NCI-H2171 (cell line): ENCODE measurements around the gene ADAM8.
"Not testable (repeated sequence)": the region's sequence is repeated elsewhere in the genome, so short reads cannot be mapped to it uniquely, and the experiment has no call there.

Source experiments
- DNase-seq: peaks from one replicate; lab custom pipeline; 2025; lab: John Stamatoyannopoulos, UW

The ADAM8 gene

DNA sequence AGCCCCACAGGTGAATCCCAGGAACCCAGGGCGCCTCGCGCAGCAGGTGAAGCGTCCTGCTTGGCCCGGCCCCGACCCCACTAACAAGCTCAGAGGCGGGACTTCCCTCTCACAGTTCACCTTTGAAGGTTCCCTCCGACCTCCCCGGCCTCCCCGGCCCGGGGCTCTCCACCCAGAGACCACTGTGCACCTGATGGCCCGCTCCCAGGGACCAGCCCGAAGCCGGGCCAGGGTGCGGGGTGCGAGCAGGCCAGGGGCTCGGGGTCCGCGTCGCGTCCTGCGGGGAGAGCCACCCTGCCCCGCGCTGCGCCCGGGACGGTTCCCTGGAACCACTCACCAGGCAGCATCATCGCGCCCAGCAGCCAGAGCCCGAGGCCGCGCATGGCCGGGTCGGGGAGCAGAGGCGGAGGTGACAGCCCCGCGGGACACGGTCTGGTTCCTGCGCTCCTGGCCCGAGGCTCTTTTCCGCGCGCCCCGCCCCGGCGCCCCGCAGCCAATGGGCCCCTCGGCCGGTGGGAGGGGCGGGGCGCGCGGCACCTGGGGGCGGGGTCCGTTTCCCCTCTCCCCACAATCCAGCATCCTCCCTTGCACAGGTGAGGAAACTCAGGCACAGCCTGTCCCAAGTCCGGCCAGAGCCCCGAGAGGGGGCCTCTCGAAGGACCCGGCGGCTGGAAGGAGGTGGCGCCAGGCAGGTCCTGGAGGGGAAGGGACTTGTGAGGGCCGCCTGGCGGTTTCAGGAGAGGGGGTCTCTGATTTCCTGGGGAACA is at the start of gene ADAM8:
Gene ADAM8 (minus strand): TSS at position 434 of the 767 bp plus-strand sequence. CDS start 51 bp downstream, at position 383.
- peak; percentile 11 for DNase-seq

DNA sequence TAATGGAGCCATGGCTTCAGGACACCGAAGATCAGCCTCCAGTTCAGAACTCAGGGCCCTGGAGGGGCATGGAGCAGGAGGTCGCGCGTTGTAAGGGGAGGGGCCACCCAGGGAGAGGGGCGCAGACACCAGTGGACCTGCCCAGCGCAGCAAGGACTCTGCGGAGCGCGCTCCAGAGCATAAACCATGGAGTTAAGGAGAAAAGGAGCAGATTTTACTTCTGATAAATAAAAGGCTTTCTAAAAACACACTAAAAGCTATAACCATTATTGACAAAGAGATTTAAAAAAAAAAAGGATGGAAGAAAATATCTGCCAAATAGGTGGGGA is 49.5 kb upstream of the ADAM8 start:
- no peak for DNase-seq

DNA sequence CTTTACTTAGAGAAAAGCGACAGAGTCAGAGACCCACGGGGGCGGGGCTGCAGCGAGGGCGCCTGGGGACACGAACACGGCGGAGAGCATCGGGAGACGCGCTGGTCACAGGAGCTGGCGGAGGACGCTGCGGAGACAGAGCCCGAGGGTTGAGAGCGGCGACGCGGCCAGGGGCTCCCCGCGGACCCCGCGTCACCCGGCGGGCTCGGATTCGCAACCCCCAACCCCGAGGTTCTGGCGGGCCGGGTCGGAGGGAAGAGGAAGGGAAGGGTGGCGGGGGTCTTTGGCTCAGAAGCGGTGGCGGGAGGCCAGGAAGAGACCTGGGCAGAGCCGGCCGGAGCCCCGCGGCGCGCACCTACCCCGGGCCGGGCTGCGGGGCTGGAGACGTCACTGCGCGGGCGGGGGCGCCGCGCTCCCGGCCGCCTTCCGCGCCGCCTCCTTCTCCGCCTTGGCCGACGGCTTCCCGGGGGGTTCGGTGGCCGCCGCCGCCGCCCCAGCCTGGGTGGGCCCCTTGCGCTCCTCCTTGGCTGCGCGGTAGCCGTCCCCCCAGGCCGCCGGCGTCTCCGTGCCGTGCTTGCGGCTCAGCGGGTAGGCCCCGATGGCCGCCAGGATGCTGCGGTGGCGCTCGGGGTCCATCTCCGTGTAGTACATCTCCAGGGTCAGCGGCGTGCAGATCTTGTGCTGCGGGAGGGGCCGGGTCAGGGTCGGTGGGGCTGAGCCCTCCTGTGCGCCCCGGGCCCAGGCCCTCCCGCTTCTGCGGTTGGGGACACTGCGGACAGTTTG is 49.0 kb upstream of the ADAM8 start:
- no peak for DNase-seq

DNA sequence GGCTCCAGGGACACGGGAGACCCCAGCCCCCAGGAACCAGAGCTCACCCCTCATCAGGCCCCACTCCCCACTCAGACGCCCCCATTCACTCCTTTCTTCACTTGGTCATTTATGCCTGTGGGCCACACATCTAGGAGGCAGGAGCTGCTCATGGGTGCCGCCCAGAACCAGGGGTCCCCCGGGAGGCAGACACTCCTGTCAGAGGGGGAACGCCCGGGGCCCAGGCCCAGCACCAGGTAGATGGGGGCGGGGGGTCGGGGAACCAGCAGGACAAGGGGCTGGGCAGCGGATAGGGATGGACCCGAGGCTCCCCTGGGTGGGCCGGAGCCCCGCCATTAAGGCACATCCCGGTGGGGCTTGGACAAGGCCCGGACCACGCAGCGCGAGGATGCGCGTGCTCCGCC is 48.2 kb upstream of the ADAM8 start:
- DNase-seq: no peak

DNA sequence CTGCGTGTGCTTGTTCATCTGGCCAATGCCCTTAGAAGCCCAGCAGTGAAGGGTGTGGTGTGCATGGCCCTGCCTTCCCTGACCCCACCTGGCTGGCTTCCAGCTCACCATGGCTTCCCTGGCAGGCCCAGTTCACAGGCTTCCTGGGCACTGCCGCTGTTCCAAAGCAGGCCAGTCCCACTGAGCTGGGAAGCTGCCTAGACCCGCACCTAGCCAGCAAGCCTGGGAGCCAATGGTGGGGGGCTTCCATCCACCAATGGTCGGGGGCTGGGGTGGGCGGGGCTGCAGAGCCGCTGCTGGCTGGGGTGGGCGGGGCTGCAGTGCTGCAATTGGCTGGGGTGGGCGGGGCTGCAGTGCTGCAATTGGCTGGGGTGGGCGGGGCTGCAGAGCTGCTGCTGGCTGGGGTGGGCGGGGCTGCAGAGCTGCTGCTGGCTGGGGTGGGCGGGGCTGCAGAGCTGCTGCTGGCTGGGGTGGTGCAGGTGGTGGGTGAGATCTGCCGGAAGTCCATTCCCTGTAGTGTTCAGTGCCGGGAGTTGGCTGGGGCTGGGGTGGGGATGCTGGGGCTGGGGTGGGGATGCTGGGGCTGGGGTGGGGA is 47.6 kb upstream of the ADAM8 start:
- DNase-seq: peak; percentile 24

DNA sequence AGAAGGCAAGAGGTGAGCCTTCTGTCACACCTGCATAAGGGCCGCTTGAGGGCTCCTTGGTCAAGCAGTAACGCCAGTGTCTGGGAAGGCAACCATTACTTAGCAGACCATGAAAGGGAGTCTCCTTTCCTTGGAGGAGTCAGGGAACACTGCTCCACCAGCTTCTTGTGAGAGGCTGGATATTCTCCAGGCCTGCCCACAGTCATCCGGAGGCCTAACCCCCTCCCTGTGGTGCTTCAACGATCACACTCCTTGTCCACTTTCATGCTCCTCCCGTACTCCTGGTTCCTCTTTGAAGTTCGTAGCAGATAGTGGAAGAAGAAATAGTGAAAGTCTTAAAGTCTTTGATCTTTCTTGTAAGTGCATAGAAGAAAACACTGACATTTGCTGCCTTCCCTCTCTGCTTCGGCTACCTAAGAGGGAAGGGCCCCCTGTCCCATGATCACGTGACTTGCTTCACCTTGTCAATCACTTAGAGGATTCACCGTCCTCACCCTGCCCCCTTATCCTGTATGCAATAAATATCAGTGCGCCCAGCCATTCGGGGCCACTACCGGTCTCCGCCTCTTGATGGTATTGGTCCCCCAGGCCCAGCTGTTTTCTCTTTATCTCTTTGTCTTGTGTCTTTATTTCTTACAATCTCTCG is 45.5 kb upstream of the ADAM8 start:
- not testable (repeated sequence) for DNase-seq

DNA sequence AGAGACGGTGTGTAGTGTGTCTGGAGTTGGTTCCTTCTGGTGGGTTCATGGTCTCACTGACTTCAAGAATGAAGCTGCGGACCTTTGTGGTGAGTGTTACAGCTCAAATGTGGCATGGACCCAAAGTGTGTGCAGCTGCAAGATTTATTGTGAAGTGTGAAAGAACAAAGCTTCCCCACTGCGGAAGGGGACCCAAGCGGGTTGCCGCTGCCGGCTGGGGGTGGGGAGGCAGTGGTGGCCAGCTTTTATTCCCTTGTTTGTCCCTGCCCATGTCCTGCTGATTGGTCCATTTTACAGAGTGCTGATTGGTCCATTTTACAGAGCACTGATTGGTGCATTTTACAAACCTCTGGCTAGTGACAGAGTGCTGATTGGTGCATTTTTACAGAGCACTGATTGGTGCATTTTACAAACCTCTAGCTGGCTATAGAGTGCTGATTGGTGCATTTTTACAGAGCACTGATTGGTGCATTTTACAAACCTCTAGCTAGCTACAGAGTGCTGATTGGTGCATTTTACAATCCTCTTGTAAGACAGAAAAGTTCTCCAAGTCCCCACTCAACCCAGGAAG is 44.3 kb upstream of the ADAM8 start:
- DNase-seq: not testable (repeated sequence)

DNA sequence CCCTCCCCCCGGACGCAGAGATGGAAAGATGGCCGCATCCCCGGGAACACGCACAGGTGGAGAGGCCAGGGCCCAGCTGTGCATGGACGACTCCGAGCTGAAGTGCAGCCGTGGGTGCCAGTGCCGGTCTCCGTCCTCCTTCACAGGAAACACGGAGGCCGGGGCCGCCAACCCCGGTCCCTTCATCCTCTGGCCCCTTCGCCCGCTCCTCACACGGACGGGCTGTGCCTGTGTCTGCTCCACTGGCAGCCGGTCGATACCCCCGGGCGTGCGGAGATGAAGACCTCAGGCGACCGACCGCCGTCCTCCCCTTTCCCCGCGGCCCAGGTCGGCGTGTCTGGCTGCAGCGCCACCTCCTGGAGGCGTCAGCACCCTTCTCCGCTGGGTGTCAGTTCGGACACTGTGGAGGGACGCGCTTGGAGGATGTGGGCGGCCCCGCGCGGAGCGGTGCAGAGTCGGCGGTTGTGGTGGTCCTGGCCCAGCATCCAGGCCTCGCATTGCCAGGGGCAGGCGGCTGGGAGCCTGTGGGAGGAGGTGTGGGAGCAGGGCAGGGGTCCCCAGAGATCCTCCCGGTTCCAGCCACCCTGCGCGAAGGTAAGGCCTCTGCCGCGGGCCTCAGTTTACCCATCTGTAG is 41.9 kb upstream of the ADAM8 start:
- peak; percentile 31 for DNase-seq

DNA sequence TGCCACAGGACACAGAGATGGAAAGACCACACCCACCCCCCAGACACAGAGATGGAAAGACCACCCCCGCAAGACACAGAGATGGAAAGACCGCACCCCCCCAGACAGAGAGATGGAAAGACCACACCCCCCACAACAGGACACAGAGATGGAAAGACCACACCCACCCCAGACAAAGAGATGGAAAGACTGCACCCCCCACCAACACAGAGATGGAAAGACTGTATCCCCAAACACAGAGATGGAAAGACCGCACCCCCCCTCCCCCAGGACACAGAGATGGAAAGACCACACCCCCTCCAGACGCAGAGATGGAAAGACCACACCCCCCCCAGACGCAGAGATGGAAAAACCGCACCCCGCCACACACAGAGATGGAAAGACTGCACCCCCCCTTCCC is 40.1 kb upstream of the ADAM8 start:
- no peak for DNase-seq

DNA sequence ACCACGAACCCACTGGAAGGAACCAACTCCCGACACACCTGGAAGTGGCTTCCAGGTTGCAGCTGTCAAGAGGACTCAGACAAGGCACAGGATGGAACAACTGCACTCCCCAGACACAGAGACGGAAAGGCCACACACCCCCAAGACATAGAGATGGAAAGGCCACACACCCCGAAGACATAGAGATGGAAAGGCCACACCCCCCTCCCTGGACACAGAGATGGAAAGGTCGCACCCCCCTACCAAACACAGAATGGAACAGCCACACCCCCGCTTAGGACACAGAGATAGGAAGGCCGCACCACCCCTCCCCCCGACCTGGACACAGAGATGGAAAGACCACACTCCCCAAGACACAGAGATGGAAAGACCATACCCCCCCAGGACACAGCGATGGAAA is 39.6 kb upstream of the ADAM8 start:
- DNase-seq: no peak

DNA sequence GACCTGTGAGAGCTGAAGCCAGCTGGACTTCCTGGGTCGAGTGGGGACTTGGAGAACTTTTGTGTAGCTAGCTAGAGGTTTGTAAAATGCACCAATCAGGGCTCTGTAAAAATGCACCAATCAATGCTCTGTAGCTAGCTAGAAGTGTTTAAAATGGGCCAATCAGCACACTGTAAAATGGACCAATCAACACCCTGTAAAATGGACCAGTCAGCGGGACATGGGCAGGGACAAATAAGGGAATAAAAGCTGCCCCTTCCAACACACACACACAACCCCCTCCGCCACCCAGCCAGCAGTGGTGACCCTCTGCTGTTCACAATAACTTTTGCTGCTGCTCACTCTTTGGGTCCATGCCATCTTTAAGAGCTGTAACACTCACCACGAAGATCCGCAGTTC is 39.2 kb upstream of the ADAM8 start:
- DNase-seq: no peak

DNA sequence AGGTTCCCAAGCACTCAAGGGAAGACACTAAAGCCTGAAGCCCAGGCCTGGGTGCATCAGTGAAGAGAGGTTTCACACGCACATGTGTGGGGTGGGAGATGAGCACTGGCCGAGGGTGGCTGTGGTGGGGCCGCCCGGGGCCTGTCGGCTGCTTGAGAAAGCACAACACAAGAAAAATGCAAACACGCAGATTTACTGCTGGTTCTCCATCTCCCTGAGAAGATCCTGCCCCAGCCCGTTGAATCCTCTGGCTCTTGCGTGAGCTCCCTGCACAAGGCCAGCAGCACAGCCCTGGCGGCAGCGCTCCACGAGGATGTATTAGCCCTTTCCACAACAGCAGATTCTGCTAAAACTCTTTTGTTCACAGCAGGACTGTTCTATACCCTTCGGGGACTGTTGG is 38.2 kb upstream of the ADAM8 start:
- DNase-seq: no peak

DNA sequence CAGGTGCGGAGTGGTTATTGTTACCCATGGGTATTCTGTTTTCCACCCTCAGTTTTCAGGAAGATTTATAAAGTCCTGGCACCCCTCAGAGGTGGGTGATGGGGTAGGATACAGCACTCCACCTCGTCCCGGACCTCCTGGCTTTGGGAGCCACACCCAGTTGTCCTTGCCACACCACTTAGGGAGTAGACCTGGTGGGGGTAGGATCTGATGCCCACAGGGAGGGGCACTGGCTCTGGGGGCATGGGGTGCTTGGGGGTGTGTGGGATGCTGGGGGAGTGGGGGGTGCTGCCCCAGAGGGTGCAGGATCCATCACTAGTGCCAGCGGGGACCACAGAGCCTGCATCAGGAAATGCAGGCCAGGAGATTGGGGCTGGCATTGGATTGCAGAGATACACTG is 36.5 kb upstream of the ADAM8 start:
- DNase-seq: no peak

DNA sequence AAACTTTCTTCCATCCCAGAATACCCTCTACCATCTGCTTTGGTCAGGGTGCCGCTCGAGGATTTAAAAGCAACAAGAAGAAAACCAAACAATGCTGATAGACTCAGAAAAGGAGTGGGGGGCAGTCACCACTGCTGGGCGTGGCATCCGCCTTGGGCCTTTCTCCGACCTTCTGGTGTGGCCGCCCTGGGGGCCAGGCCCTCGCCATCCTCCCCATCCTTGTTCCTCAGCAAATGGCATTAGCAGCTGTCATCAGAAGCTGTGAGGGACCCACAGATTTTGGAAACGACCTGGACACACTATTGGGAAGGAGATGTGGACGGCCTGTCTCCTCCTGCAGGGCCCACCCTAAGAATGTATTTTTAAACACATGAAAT is 36.1 kb upstream of the ADAM8 start:
- DNase-seq: no peak

DNA sequence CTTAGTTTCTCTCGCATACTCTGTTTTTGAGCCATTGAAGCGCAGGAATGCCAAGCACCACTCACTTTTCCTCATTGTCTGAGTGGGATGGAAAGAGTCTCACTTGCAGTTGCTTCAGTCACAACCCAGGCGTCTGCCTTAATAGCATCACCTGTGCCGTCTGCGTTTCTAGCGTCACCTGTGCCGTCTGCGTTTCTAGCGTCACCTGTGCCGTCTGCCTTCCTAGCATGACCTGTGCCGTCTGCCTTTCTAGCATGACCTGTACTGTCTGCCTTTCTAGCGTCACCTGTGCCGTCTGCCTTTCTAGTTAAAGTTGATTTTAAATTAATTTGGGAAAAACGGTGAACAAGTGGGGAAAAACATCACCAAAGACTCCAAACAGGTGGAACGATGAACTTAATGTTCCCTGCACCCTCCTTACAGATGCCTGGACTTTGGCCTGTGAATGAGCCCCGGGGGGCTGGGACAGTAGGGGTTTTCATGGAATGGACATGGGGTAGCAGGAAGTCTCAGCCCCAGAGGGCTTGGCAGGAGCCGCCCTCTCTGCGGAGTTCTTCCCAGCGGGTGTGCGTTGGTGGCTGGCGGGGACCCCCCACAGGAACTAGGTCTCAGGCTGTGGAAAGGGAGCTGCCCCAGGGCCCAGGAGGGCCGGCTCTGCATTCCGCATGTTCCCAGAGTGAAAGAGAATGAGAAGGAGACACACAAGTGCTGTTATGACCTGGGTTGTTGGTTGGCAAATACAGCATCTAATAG is 35.5 kb upstream of the ADAM8 start:
- DNase-seq: no peak

DNA sequence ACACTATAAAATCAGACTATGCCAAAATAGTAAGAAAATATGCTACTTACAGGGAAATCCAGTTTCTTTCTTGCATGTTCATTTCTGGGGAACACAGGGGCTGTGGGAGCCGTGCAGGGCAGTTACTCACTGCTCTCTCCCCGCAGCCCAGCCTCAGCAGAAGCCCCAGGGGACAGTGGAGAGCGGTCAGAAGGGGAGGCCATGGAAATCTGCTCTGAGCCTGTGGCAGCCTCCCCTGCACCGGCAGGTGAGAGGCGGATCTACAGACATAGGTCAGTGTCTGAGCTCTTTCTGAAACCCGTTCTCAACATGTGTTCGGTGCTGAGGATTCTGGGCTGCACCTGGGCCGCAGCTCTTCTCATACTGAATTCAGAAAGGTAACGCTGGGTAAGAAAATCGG is 34.9 kb upstream of the ADAM8 start:
- DNase-seq: no peak

DNA sequence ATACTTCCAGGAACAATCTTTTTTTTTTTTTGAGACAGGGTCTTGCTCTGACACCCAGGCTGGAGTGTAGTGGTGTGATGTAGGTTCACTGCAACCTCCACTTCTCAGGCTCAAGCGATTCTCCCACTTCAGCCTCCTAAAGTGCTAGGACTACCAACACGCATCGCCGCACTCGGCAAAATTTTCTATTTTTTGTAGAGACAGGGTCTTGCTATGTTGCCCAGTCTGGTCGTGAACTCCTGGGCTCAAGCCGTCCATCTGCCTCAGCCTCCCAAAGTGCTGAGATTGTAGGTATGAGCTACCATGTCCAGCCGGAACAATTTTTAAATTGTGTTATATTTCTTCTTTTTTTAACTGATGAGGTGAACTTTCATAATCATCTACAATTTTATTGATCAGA is 34.1 kb upstream of the ADAM8 start:
- DNase-seq: no peak

DNA sequence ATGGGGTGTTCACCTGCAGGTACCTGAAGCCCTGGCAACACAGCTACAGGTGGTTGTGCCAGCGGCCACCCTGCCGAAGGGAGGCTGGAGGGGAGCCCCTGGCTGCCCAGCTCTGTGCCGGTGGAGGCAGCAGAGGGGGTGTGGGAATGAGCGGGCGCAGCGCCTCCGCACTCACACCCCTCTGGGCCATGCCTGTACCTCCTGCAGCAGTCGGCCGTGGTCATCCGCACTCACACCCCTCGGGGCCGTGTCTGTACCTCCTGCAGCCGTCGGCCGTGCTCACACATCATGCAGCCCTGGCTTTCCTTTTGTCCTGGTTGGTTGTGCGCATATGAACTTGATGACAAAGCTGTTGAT is 33.7 kb upstream of the ADAM8 start:
- no peak for DNase-seq

DNA sequence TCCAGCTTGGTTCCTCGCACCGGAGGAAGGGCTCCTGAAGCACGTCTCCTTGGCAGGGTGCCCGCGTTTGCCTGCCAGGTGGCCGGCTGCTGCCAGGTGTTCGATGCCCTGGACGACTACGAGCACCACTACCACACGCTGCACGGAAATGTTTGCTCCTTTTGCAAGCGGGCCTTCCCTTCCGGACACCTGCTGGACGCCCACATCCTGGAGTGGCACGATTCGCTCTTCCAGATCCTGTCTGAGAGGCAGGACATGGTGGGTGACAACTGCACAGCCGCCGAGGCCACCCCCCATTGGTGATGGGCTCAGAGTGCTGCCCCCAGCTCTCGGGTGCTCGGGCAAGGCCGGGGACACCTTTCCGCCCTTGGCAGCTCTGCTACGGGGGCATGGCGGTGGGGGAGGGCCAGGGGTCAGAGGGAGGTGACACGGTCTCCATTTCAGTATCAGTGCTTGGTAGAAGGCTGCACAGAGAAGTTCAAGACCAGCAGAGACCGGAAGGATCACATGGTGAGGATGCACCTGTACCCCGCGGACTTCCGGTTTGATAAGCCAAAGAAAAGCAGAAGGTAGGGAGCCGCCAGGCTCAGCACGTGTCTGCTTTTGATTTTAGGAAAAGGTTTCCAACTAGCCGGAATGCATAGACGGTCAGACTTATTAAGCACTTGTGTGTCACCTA is 33.2 kb upstream of the ADAM8 start:
- no peak for DNase-seq

DNA sequence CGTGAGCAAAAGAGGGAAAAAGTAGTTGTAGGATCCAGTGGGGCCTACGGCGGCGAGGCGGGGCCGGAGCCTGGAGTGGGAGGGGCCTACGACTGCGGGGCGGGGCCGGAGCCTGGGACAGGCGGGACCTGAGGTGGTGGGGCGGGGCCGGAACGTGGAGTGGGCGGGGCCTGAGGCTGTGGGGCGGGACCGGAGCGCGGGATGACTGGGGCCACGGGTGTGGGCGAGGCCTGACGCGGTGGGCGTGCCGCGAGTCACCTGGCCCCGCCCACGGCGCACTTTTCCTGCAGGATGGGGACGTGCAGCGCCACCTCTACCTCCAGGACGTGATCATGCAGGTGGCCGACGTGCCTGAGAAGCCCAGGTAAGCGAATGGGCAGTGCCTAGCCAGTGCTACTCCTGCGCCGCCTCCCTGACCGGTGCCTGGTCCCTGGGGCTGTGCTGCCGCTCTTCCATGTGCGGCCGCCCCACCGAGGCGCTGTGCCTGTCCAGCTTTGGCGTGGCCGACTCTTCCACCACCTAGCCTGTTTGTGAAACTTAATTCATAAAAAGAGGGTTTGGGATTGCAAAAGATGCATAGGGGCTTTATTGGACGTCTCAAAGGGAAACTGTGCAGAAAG is 32.5 kb upstream of the ADAM8 start:
- peak; percentile 69 for DNase-seq
